Measurements from ENCODE around the gene ALDH16A1. TPM values are rescaled to one million over a fixed set of nuclear protein-coding genes. Genes with fewer than 3 reads are reported as not detected.

Gene ALDH16A1
- total and polyA plus RNA-seq, 2 donors (not counting 1 experiment from before 2014, with no cell fraction given) = 65.8 to 105 TPM

GRCh38 chr19:49506575-49507105 is 53.6 kb downstream of the ALDH16A1 start:
- intact Hi-C loops (cut with micrococcal nuclease) = loop anchor here (1.0 kb wide), 2 partner anchors 41 to 64 kb away; no protein-coding TSS in a partner anchor
- Histone ChIP-seq H3K36me3 (replicated peaks in 1 of 2; ENCODE audit: control extremely low read depth in 1 of 2, control insufficient read depth in 1 of 2, extremely low read depth in 1 of 2, insufficient read depth in 2 of 2, low read length in 1 of 2) (no peaks in the 10 kb centered on the region), H3K4me1 (ENCODE audit: control insufficient read depth in 2 of 2, insufficient read depth in 2 of 2, low read length in 2 of 2) (peaks cover 20 to 34% of the 10 kb centered on the region in 2 donors), H3K4me2 (replicated peaks; ENCODE audit: low read depth, low read length, poor library complexity, severe bottlenecking) (peak overlapping the region; percentile 23), H3K79me2 (ENCODE audit: control insufficient read depth, insufficient read depth, low read length) (no peaks in the 10 kb centered on the region), H3K27ac (ENCODE audit: low read length in 2 of 2) (no peak overlapping the region), H2AFZ (ENCODE audit: insufficient read depth, low read depth, low read length, poor library complexity, severe bottlenecking) (no peak overlapping the region), H3K27me3 (replicated peaks in 1 of 4; ENCODE audit: control extremely low read depth in 1 of 4, control insufficient read depth in 3 of 4, insufficient read depth in 4 of 4, low read length in 3 of 4) (no peaks in the 10 kb centered on the region), H3K9ac (ENCODE audit: low read length) (no peak overlapping the region), H4K20me1 (ENCODE audit: control insufficient read depth, insufficient read depth, low read length, poor library complexity, severe bottlenecking) (no peaks in the 10 kb centered on the region), H3K9me3 (ENCODE audit: control extremely low read depth in 1 of 3, control insufficient read depth in 2 of 3, insufficient read depth in 1 of 3, low read length in 2 of 3) (no peaks in the 10 kb centered on the region), H3K4me3 (ENCODE audit: control extremely low read depth in 1 of 5, extremely low read depth in 1 of 5, insufficient read depth in 1 of 5, low read depth in 2 of 5, low read length in 4 of 5) (no peak overlapping the region)
- TF ChIP-seq EZH2 (IDR thresholded peaks at IDR 0.05; ENCODE audit: borderline replicate concordance, insufficient read depth, low read depth, low read length, poor library complexity, severe bottlenecking) (no peak), CTCF (IDR thresholded peaks at IDR 0.05) (peak; percentile 77)
- ChIA-PET CTCF (interaction anchor here (0.6 to 5.3 kb wide), 13 partner anchors 9 to 193 kb away, joined by 3 to 50 read pairs (median 4); partner anchors contain the start of genes PRMT1 and RCN3), POLR2A (interaction anchor here (0.5 kb wide), 1 partner anchor 157 kb away, joined by 5 read pairs; no protein-coding TSS in a partner anchor)
- peak overlapping the region; percentile 71 for H3K27ac Mint-ChIP-seq
- peaks cover 30% of the 10 kb centered on the region for H3K4me1 Mint-ChIP-seq
- peak; percentile 82 for ATAC-seq (ENCODE audit: low read depth)
- no peaks in the 10 kb centered on the region for H3K27me3 Mint-ChIP-seq
- H3K9me3 Mint-ChIP-seq (ENCODE audit: insufficient read depth) = no peaks in the 10 kb centered on the region
- DNase-seq = peak; percentile 84
- H3K4me3 Mint-ChIP-seq = no peak overlapping the region
- WGBS (ENCODE audit: insufficient coverage) = 27% methylated on average over 6 of the region's 8 CpGs

- Histone ChIP-seq H3K4me3 (ENCODE audit: control extremely low read depth in 1 of 5, extremely low read depth in 1 of 5, insufficient read depth in 1 of 5, low read depth in 2 of 5, low read length in 4 of 5) (no peak overlapping the region), H3K4me1 (ENCODE audit: control insufficient read depth in 2 of 2, insufficient read depth in 2 of 2, low read length in 2 of 2) (peaks cover 23 to 32% of the 10 kb centered on the region in 2 donors), H3K27ac (ENCODE audit: low read length in 2 of 2) (no peak overlapping the region), H3K79me2 (ENCODE audit: control insufficient read depth, insufficient read depth, low read length) (no peaks in the 10 kb centered on the region), H3K9me3 (ENCODE audit: control extremely low read depth in 1 of 3, control insufficient read depth in 2 of 3, insufficient read depth in 1 of 3, low read length in 2 of 3) (no peaks in the 10 kb centered on the region), H3K27me3 (replicated peaks in 1 of 4; ENCODE audit: control extremely low read depth in 1 of 4, control insufficient read depth in 3 of 4, insufficient read depth in 4 of 4, low read length in 3 of 4) (no peaks in the 10 kb centered on the region), H4K20me1 (ENCODE audit: control insufficient read depth, insufficient read depth, low read length, poor library complexity, severe bottlenecking) (no peaks in the 10 kb centered on the region), H3K36me3 (replicated peaks in 1 of 2; ENCODE audit: control extremely low read depth in 1 of 2, control insufficient read depth in 1 of 2, extremely low read depth in 1 of 2, insufficient read depth in 2 of 2, low read length in 1 of 2) (no peaks in the 10 kb centered on the region), H3K9ac (ENCODE audit: low read length) (no peak overlapping the region), H2AFZ (ENCODE audit: insufficient read depth, low read depth, low read length, poor library complexity, severe bottlenecking) (no peak overlapping the region), H3K4me2 (replicated peaks; ENCODE audit: low read depth, low read length, poor library complexity, severe bottlenecking) (no peak overlapping the region)
- H3K27ac Mint-ChIP-seq = no peak overlapping the region
- DNase-seq (no peak), ATAC-seq (ENCODE audit: low read depth) (no peak)
- no peaks in the 10 kb centered on the region for H3K9me3 Mint-ChIP-seq (ENCODE audit: insufficient read depth)
- POLR2A ChIA-PET = interaction anchor here (0.6 kb wide), 1 partner anchor 168 kb away, joined by 3 read pairs; no protein-coding TSS in a partner anchor
- H3K4me1 Mint-ChIP-seq = peaks cover 28% of the 10 kb centered on the region
- H3K4me3 Mint-ChIP-seq = no peak overlapping the region
- WGBS (ENCODE audit: insufficient coverage) = 85% methylated on average over 5 of the region's 12 CpGs
- intact Hi-C loops (cut with micrococcal nuclease) = no loop called here
- CTCF ChIA-PET = interaction anchor here (0.9 to 2.3 kb wide), 6 partner anchors 22 to 167 kb away, joined by 3 to 6 read pairs (median 3); partner anchors contain the start of gene FLT3LG
- no peaks in the 10 kb centered on the region for H3K27me3 Mint-ChIP-seq
- no peak for TF ChIP-seq CTCF (IDR thresholded peaks at IDR 0.05)
- TF ChIP-seq EZH2 (IDR thresholded peaks at IDR 0.05; ENCODE audit: borderline replicate concordance, insufficient read depth, low read depth, low read length, poor library complexity, severe bottlenecking) = no peak
Observed at GRCh38 chr19:49507803-49508494, 54.9 kb downstream of the ALDH16A1 start.

Data from B cell (primary cell).